NCI-H1694 treated with DMSO at 0.1 percent for 48 hours (cell line): ENCODE results near the gene UXS1.
"Not testable (repeated sequence)": the region's sequence is repeated elsewhere in the genome, so short reads cannot be mapped to it uniquely, and the experiment has no call there.

ENCODE experiments used
- DNase-seq: peaks from one replicate; lab custom pipeline; 2025; lab: John Stamatoyannopoulos, UW

The UXS1 gene

DNA sequence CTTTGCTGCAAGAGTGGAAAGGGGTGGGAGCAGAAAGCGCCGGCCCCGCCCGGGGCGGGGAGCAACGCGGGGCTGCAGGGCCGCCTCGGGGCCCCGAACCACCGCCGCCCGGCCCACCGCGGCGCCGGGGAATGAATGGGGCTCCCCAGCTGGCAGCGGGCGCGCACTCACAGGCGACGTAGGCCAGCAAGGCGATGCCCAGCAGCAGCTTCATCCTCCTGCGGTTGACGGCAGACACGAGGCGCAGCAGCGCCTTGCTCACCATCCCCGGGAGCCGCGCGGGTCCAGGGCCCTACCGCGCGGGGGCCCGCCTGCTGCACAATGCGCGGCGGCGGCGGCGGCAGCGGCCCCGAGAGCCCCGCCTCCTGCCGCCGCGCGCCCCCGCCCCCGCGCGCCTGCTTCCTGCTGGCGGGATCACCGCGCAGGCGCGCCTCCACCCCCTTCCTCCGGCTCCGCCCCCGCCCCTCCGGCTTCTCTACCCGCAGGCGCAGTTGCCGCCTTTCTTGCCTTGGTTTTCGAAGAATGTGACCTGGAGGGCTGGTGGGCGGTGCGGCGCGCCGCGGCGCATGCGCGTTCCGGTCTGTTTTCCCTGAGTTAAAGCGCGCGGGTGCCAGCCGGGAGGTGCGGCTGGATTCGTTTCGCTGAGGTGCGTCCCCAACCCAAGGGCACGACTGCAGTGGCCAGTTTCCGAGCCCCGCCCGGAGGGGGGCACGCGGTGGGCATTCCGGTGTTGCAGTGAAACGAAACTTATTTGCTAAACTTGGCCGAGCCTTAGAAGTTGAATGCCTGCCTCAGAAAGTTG, at the start of gene UXS1:
UXS1 (minus strand) TSS at position 325 of the 802 bp plus-strand sequence; CDS start at position 265, 60 bp downstream.
- DNase-seq, result peak; percentile 93

DNA sequence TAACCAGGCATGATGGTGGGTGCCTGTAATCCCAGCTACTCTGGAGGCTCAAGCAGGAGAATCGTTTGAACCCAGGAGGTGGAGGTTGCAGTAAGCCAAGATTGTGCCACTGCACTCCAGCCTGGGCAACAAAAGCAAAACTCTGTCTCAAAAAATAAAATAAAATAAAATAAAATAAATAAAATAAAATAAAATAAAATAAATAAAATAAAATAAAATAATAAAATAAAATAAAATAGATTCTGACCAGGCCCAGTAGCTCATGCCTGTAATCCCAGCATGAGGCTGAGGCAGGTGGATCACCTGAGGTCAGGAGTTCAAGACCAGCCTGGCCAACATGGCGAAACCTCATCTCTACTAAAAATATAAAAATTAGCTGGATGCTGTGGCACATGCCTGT, 45.4 kb upstream of the UXS1 start:
- DNase-seq, result not testable (repeated sequence)

DNA sequence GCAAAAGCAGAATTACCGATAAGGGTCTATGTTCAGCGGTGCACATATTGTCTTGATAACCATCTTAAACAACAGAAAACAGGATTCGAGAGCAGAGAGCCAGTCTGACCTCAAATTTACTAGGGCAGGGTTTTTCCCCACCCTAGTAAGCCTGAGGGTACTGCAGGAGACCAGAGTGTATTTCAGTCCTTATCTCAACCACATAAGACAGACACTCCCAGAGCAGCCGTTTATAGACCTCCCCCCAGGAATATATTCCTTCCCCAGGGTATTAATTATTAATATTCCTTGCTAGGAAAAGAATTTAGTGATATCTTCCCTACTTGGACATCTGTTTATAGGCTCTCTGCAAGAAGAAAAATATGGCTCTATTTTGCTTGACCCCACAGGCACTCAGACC, 41.3 kb upstream of the UXS1 start:
- DNase-seq, result not testable (repeated sequence)

DNA sequence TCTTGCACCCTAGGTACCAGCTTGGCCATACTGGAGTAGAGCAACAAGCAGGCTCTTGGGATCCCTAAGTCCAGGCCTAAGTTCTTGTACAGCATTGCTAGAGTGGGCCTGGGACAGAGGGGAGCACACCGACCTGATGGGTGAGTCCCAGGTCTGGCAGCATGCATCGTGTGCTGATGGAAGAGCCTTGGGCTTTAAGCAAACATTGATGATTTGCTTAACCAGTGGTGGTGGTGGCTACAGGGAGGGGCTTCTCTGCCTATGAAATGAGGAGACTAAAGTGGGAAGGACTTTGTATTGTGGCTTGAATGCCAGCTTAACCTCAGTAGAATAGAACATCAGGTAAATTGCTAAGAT, 39.2 kb upstream of the UXS1 start:
- DNase-seq, result no peak

DNA sequence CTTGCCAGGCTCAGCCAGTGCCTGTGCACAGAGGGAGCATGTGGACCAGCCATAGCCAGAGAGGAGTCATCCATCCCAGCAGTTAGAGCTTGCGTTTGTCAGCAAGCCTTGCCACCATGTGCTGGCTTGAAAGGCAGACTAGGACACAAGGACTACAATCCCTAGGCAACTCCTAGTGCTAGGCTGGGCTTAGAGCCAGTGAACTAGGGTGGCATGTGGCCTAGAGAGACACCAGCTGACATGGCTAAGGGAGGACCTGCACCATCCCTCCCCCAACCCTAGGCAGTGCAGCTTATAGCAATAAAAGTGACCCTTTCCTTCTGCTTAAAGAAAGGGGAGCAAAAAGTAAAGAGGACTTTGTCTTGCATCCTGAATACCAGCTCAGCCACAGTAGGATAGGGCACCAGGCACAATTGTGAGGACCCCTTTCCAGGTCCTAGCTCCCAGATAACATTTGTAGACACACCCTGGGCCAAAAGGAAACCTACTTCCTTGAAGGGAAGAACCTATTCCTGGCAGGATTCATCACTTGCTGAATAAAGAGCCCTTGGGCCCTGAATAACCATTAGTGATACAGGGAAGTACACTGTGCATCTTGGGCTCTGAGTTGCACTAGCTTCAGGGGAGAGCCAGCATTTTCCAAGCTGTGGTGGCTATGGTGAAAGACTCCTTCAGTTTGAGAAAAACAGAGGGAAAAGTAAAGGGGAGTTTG, 38.7 kb upstream of the UXS1 start:
- peak; percentile 85 for DNase-seq

DNA sequence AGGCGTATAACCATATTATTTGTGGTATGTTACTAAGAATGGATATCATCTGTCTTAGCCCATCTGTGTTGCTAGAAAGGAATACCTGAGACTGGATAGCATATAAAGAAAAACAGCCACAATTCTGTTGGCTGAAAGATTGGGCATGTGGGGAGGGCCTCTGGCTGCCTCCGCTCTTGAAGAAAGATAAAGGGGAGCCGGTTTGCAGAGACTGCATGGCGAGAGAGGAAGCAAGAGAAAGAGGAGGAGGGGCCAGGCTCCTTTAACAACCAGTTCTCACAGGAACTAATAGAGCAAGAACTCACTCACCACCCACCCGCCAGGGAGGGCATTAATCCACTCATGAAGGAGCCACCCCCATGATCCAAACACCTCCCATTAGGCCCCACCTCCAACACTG, 29.2 kb upstream of the UXS1 start:
- DNase-seq, result no peak

DNA sequence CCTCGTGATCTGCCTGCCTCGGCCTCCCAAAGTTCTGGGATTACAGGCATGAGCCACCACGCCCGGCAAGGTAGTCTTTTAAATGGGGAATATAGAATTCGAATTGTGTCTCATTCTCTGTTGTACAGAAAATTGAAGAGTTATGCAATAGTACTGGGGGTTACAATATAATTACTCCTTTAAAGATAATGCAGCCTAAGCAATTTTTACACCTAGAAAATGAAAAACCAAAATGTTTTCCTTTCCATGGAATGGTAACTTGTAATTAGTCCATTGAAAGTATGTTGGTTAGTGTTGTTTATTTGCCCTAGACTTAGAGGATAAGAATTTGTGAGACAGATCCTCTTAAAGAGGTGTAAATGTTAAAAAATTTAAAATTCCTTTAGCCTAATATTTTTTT, 28.0 kb upstream of the UXS1 start:
- not testable (repeated sequence) for DNase-seq

DNA sequence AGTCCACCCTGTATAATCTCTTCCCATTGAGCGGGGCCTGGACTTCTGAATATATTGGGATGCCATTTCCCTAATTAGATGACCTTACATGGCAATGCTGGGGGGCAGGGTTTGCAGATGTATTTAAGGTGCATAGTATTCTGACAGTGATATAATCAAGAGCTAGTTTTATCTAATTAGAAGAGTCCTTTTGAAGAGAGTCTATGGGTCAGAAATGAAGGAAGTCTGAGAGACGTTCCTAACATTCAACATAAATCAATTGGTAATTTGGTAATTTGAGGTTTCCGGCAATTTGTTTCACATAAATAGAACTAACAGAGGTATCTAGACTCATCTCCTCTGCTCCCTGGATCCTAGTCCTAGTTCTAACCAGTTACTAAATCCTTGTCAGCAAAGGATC, 25.7 kb upstream of the UXS1 start:
- no peak for DNase-seq

DNA sequence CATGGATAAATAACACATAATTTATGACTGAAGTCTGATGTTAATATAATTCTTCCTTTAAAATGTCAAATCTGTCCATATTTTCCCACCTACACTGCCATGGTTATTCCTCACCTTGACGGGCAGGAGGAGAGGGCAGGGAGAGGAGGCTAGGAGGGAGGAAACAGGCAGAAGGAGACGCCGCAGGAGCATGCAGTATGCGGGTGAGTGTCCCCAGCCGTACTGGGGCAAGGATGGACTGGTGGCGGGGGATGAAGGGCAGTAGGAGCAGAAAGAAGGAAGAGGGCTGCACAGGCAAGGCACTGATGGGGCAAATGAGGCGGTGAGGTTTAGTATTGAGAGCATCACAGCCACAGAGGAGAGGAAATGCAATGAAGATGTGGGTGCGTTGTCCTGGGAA, 25.1 kb upstream of the UXS1 start:
- DNase-seq, result not testable (repeated sequence)

DNA sequence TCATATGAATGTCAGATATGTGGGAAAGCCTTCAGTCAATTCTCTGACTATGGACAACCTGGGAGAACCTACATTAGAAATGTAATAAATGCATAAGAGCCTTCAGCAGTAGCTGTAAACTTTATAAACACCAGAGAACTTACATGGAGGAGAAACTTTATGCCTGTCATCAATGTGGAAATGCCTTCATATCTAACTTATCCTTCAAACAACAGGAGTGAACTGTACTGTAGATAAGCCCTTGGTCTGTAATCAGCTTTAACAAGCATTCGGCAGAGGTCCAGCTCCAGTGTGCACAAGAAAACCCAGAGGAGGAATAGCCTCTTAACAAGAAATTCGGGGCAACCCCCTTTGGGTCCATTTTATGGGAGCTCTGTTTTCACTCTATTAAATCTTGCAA, 14.8 kb upstream of the UXS1 start:
- no peak for DNase-seq

DNA sequence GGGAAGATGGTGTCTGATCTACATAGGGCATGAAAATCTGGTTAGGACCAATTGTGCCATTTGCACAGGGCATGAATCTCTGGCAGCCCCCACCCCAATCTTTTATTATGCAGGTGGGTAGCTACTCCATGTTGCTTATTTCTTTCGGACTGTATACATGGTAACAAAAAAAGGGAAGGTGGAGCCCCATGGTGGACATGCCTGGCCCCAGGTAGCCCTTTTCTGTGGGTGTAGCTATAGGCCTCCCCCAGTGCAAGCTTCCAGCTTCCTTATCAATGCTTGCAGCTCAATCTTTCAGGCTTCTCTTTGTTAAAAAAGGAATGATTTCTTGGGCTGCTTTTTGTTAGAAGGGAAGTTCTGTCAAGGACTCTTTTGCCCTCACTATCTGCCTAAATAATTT, 14.3 kb upstream of the UXS1 start:
- no peak for DNase-seq

DNA sequence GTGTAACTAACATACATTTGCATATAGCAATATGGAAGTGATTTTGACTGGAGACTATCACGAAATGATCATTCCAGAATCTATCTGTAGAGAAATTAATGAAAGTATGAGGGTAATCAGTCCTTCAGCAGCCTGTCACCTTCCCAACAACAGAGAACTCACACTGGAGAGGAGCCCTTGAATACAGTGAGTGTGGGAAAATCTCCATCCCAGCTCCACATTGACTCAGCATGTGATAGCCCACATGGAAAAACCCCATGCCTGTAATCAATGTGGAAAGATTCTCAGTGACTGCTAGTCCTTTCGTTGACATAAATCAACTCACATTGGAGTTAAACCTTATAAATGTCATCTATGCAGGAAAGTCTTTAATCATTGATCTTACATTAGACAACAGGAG, 13.1 kb upstream of the UXS1 start:
- no peak for DNase-seq

DNA sequence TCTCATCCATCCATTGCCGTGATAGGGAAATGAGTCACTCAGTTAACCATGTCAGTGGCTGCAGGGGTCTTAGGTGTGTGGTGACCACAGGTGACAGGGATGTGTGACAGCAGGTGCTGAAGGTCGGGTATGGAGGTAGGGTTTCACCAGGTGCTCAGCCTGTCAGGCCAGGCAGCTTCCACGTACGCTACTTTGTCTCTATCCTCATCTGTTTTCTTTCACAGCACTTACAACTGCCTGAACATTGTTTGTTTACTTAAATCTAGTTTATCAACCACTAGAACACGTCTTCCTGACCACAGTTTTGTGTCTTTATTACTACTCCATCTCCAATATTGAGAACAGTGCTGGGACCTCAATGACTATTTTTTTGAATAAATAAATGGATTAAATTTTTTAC, 11.4 kb upstream of the UXS1 start:
- DNase-seq, result no peak

DNA sequence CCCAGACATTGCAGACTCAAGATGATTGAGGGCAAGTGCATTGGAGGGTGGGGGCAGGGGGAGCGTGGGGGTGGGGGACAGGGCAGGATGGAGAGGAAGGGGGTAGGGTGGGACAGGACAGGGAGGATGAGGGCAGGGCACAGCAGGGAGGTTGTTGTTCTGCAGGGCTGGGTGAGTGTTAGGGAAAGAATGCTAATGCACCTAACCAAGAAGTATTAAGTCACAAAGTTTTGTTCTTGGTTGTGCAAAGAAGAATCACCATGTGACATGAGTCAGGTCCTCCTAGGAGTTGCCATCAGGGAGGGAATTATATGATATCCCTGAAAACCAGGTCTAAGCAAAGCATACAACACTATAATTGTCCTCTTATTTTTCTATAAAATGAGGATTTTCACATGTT, 10.4 kb upstream of the UXS1 start:
- DNase-seq, result not testable (repeated sequence)

DNA sequence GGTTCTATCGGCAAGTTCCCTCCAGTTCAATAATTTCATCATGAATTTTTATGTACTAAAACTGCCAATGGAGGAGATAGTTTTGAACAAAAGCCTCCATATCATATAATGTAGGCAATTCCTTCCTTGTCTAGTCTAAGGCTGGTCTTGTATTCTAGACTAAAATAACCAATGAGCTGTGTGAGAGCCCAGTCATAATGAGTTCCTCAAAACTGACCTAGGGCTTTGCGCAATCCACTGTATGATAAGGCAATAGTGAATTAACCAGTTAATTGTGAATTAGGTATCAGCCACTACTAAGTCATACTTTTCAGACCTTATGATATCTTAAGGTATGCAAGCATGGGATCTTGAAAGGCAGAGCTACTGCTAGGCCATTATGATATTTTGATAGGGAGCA, 7.6 kb upstream of the UXS1 start:
- no peak for DNase-seq

DNA sequence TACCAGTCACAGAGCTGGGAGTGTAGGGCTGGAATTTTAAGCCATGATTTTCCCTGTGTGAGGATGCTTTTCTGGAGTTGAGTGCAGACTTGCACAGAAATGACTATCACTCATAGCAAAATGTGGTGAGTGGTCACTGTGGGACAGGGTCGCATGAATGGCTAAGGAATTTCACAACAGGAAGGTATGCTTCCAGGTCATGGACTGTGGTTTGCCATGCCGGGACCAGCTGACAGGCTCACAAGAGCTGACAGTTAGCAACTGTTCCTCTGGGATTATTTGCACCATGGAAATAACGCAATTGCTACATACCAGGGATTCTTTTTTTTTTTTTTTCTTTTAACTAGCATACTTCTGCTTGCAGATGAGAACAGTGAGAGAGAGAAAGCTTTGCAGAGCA, 3.8 kb upstream of the UXS1 start:
- DNase-seq, result no peak

DNA sequence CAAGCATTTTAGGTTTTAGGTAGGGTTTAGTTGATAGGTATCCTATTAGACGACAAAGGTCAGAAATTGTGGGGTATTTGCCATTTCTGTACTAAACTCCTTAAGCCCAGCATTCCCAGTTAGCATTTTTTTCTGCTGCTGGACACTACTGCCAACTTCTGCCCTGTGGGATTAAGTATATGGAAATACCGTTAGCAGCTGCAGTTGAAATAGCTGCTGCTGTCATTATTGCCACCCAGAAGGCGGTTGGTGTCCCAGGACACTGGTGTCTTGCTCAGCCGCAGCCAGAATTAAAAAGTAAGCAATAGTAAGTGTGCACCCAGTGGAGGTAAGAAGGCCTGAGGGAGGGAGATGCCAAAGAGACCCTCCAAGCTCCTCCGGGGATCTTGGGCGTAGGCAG, 1.9 kb upstream of the UXS1 start:
- DNase-seq, result no peak

DNA sequence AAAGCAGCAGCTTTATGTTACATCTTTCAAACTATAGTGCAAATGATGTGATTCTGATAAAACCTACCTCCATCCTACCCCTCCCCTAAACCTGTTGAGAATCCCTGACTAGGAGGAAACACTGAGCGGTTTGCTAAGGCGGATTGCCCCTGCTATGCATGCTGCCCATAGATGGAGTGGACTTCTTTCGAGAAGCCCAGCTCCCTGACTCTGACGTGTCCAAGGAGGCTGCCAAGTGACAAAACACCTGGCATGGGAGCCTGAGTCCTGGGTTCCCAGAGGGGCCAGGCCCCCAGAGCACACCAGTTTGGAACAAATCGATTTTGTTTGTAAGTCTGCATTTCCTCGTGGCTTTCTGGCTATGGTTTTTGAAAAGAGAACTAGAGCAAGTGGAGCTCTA, 1.4 kb upstream of the UXS1 start:
- no peak for DNase-seq

DNA sequence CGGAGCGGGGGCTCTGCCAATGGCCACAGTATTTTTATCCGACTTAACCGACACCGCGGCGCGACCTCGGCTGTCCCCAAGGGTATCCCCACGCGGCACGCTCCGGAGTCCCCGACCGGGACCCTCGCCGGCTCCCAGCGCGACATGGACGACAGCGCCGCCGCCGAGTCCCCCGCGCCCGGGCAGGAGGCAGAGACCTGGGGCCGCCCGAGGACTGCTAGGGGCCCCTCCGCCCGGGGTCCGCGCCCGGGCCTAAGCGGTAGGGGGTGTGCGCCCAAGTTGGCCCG, 468 bp downstream of the UXS1 start:
- DNase-seq, result no peak

DNA sequence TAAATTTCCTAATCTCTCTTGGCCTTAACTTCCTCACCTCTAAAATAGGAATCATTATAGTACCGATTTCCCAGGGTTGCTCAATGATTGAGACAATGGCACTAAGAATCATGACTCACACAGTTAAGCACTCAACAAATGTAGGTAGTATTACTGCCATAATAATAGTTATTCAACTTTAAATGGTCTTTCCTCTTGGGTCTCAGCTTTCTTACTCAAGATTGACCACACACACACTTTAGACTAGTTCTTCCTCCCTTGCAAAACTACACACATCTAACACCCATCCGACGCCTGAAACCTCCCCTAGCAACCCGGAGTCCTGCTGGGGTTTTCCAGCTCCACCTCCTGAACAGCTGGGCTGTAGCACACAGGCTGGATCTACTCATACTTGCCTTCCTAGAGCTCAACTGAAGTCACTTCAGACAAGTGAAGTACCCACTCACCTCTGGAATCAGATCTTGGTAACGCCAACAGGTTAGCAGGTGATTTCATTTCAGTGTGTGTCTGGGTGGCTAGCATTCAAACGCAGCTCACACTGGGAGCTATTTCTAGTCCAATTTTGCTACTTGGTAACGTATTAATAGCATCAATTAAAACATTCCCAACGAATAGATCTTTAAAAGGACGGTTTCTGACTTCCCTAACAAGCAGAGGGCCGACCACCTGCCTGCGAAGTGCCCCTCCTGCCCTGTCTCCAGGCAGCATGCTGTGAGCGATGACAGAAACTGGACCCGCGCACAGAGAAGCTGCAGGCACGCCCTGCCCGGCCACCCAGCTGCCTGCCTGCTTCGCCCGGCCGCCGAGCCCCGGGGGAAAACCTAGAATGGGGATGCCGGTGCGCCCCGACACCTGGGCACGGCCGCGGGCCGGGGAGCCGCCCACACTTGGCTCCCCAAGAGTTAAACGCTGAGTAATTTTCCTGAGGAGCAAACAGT, 1.1 kb downstream of the UXS1 start:
- peak; percentile 22 for DNase-seq

DNA sequence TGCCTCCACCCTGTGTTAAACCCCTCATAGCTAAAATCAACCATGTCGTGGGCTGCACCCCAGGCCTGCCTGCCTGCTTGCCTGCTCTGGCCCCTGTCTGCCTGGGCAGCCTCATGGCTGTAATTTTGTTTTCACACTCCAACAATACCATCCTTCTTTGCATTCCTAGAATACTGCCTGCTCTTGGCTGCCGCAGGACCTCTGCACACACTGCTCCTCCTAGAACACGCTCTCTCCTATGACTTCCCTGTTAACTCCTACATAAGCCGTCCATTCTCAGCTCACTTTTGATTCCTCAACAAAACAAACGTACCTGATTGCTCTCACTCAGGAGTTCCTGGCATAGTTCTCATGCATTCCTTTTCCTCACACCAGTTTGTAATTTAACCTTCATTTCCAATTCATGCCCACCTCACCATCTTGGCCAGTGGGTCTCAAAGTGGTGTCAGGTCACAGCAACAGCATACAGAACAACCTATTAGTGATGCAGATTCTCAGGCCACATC, 2.5 kb downstream of the UXS1 start:
- no peak for DNase-seq

DNA sequence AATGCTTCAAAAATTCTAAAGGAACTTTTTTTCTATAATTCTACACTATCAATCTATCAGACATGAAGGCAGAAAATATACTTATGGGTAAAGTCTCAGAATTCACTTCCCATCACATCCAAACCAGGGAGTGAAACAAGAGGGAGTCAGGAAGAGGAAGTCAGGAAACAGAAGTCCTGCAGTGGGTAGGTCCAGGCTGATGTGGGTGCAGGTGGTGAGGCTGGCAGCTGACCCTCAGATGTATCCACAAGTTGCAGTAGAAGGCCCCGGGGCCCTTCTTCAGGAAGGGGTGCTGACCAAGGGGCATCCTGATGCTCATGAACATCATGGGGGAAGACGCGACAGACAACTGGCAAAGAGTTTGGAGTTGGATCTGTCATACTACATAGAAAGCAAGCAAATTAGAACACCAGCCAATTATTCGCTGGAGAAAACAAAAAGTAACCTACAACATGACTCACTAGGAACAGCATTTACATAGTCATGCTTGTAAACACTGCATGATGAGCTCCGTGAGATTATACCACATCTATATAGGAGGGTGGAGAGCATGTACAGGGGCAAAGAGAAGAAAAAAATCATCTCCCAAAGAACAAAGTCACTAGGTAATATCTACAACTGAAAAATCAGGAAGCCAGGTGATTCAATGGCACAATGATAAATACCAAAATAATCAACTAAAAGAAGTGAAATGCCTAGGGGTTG, 4.2 kb downstream of the UXS1 start:
- no peak for DNase-seq
